HFFc6 (cell line): ENCODE data around the gene SPATA31D3. TPM values are rescaled to one million over a fixed set of nuclear protein-coding genes. Genes with fewer than 3 reads are reported as not detected.
"Not testable (repeated sequence)": the region's sequence is repeated elsewhere in the genome, so short reads cannot be mapped to it uniquely, and the experiment has no call there.

Experiments used
- DNase-seq: peaks from one replicate; pipeline ENCODE4 v3.0.0-alpha.2; 2018
- H3K27ac Mint-ChIP-seq: 2 replicates; pipeline ENCODE4 v1.8.0; 2020; ENCODE audit warnings: mild to moderate bottlenecking, mixed read lengths
- H3K27me3 Mint-ChIP-seq: 2 replicates; pipeline ENCODE4 v1.8.0; 2021; ENCODE audit warnings: mild to moderate bottlenecking, moderate library complexity, mixed read lengths; ENCODE audit not compliant: insufficient read depth
- H3K36me3 Mint-ChIP-seq: 2 replicates; pipeline ENCODE4 v1.8.0; 2021; ENCODE audit warnings: low read depth, mixed read lengths
- H3K4me1 Mint-ChIP-seq: 2 replicates; pipeline ENCODE4 v1.8.0; 2020; ENCODE audit warnings: low read depth, mixed read lengths
- H3K4me3 Mint-ChIP-seq: 2 replicates; pipeline ENCODE4 v1.8.0; 2020; ENCODE audit warnings: mild to moderate bottlenecking, moderate library complexity, mixed read lengths
- H3K9me3 Mint-ChIP-seq: 2 replicates; pipeline ENCODE4 v1.8.0; 2020; ENCODE audit warnings: mild to moderate bottlenecking, mixed read lengths
- CTCF ChIP-seq: fragments of 200-600 bp; sonication (generic); IDR thresholded peaks from 2 replicates; pipeline ENCODE4 v1.5.0; 2021; ENCODE audit warnings: antibody characterized with exemption, mild to moderate bottlenecking
- total RNA-seq, 6 experiments: library from RNA; stranded (reverse); fragmentation: NEBNext Ultra II Directional; extraction: Animal tissue kit (Norgen Biotek cat#: 25700); gene quantifications; 2 replicates in 1 of 6; 3 replicates in 5 of 6; pipeline ENCODE4 v1.2.3, GENCODE V29; 2021

Gene SPATA31D3
- total RNA-seq, 6 experiments from 2014 or later = not detected

GRCh38 chr9:81984928-81985327, 41.6 kb downstream of the SPATA31D3 start:
- H3K9me3 Mint-ChIP-seq = no peaks in the 10 kb centered on the region
- TF ChIP-seq CTCF = no peak
- no peak overlapping the region for H3K27ac Mint-ChIP-seq
- H3K27me3 Mint-ChIP-seq = 0 out of 2 replicates have a peak, but pooled peaks cover 3% of the 10 kb centered on the region
- no peak for DNase-seq
- H3K4me1 Mint-ChIP-seq = peaks cover 15% of the 10 kb centered on the region
- H3K4me3 Mint-ChIP-seq = no peak overlapping the region
- no peaks in the 10 kb centered on the region for H3K36me3 Mint-ChIP-seq

GRCh38 chr9:81986051-81986450, 42.8 kb downstream of the SPATA31D3 start:
- H3K27me3 Mint-ChIP-seq = peaks cover 6% of the 10 kb centered on the region; the same call in 1 of the 2 replicates

GRCh38 chr9:81988472-81988871, 45.2 kb downstream of the SPATA31D3 start, which contains the start of gene SPATA31D1:
SPATA31D1 (plus strand) TSS chr9:81988772; CDS start chr9:81988819, 47 bp downstream.
- not testable (repeated sequence) for H3K27ac Mint-ChIP-seq, H3K4me1 Mint-ChIP-seq, H3K9me3 Mint-ChIP-seq, DNase-seq, H3K4me3 Mint-ChIP-seq, H3K36me3 Mint-ChIP-seq
- H3K27me3 Mint-ChIP-seq = peaks cover 14% of the 10 kb centered on the region

More at GRCh38 chr9:81986051-81986450, 42.8 kb downstream of the SPATA31D3 start:
- DNase-seq = no peak
- TF ChIP-seq CTCF = no peak
- peaks cover 5% of the 10 kb centered on the region; the same call in 1 of the 2 replicates for H3K4me1 Mint-ChIP-seq
- H3K36me3 Mint-ChIP-seq = no peaks in the 10 kb centered on the region
- no peak overlapping the region for H3K27ac Mint-ChIP-seq
- H3K9me3 Mint-ChIP-seq = no peaks in the 10 kb centered on the region
- no peak overlapping the region for H3K4me3 Mint-ChIP-seq

GRCh38 chr9:81989700-81990099, 46.4 kb downstream of the SPATA31D3 start:
- TF ChIP-seq CTCF = no peak
- Mint-ChIP-seq H3K4me1 (peaks cover 5% of the 10 kb centered on the region; the same call in 1 of the 2 replicates), H3K4me3 (no peak overlapping the region), H3K36me3 (no peaks in the 10 kb centered on the region), H3K27ac (no peak overlapping the region), H3K27me3 (peaks cover 14% of the 10 kb centered on the region), H3K9me3 (no peaks in the 10 kb centered on the region)
- no peak for DNase-seq

- H3K27me3 Mint-ChIP-seq = peaks cover 17% of the 10 kb centered on the region
- no peaks in the 10 kb centered on the region for H3K36me3 Mint-ChIP-seq
- H3K27ac Mint-ChIP-seq = no peak overlapping the region
Measured at GRCh38 chr9:81993656-81994055, 50.4 kb downstream of the SPATA31D3 start.

More at GRCh38 chr9:81993656-81994055, 50.4 kb downstream of the SPATA31D3 start:
- Mint-ChIP-seq H3K9me3 (no peaks in the 10 kb centered on the region), H3K4me3 (no peak overlapping the region), H3K4me1 (no peaks in the 10 kb centered on the region)
- TF ChIP-seq CTCF = no peak
- no peak for DNase-seq

Other genes starting within 250 kb of the SPATA31D3 start
- not detected for gene SPATA31D4, start 15.1 kb upstream of the SPATA31D3 start, total RNA-seq
- gene SPATA31D1, start 45.3 kb downstream of the SPATA31D3 start, total RNA-seq = not detected